Lower leg skin (tissue), 3 donors: ENCODE measurements around the gene KRTAP10-6.
"Not testable (repeated sequence)": the region's sequence is repeated elsewhere in the genome, so short reads cannot be mapped to it uniquely, and the experiment has no call there.

ENCODE experiments used
- CTCF ChIP-seq, 3 donors: fragments of 450-650 bp; IDR thresholded peaks; one replicate each; pipeline ENCODE4 v1.5.1; 2016; ENCODE audit warnings: antibody characterized with exemption in 3 of 3, mild to moderate bottlenecking in 3 of 3, moderate library complexity in 2 of 3
- POLR2A ChIP-seq, 2 donors: fragments of 450-650 bp; IDR thresholded peaks; one replicate each; pipeline ENCODE4 v1.6.1; 2016 to 2017; ENCODE audit warnings: antibody characterized with exemption in 2 of 2, mild to moderate bottlenecking in 1 of 2, moderate library complexity in 1 of 2

- TF ChIP-seq CTCF, POLR2A (IDR thresholded peaks at IDR 0.05): not testable (repeated sequence)
These were observed 34.0 kb downstream of the KRTAP10-6 start for GRCh38 chr21:44558329-44558675.
